HL-60 (cell line): ENCODE results near the gene ITGB3BP.

Experiments used
- GABPA ChIP-seq: IDR thresholded peaks from 2 replicates; pipeline ENCODE4 v1.6.1; 2012; ENCODE audit warnings: low read depth
- POLR2AphosphoS5 ChIP-seq: IDR thresholded peaks from 2 replicates; pipeline ENCODE4 v1.6.1; 2012; ENCODE audit warnings: low read depth
- SPI1 ChIP-seq: IDR thresholded peaks from 2 replicates; pipeline ENCODE4 v1.6.1; 2012; ENCODE audit warnings: low read depth, mild to moderate bottlenecking, borderline replicate concordance
- TF ChIP-seq, protein P1 (sequence below): IDR thresholded peaks from one replicate; pipeline ENCODE4 v1.5.1; 2011; ENCODE audit warnings: low read length, control low read depth, inconsistent platforms; ENCODE audit not compliant: insufficient read depth

DNA sequence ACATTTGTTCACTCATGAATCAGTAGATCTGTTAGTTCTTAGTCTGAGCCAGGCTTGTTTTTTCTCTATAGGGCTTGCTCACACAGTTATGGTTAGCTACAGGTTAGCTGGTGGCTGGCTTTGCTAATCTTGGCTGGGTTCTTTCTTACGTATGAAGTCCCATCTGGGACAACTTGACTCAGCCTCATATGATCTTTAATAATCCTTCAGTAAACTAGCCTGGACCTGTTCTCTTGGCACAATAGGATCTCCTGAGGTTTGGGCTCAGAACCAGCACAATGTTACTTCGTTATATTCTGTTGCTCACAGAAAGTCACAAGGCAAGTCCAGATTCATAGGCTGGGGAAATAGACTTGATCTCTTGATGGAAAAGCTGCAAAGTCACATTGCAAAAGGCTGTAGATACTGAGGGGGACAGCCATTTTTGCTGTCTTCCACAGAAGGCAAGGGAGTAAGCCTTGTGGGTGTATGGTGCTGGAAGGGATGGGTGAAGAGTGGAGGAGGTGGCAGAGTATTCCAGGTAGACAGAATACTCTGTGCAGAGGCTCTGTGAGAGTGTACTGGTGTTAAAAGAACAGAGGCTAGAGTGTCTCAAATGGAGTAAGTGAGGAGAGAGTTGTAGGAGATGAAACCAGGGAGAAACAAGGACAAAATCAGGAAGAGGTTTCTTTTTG lies 24.7 kb upstream of the ITGB3BP start:
- no peak for TF ChIP-seq GABPA
- TF ChIP-seq, protein P1, sequence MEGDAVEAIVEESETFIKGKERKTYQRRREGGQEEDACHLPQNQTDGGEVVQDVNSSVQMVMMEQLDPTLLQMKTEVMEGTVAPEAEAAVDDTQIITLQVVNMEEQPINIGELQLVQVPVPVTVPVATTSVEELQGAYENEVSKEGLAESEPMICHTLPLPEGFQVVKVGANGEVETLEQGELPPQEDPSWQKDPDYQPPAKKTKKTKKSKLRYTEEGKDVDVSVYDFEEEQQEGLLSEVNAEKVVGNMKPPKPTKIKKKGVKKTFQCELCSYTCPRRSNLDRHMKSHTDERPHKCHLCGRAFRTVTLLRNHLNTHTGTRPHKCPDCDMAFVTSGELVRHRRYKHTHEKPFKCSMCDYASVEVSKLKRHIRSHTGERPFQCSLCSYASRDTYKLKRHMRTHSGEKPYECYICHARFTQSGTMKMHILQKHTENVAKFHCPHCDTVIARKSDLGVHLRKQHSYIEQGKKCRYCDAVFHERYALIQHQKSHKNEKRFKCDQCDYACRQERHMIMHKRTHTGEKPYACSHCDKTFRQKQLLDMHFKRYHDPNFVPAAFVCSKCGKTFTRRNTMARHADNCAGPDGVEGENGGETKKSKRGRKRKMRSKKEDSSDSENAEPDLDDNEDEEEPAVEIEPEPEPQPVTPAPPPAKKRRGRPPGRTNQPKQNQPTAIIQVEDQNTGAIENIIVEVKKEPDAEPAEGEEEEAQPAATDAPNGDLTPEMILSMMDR: no peak
- TF ChIP-seq POLR2AphosphoS5: no peak
- no peak for TF ChIP-seq SPI1
